GM21529 (cell line): Measurements from ENCODE around the gene FGF13.

ENCODE experiments used
- ATAC-seq: cut with Tn5 transposase; IDR thresholded peaks from one replicate; pipeline ENCODE4 v1.9.1; 2021; ENCODE audit not compliant: unreplicated experiment

The FGF13 gene

GRCh38 chrX:138711399-138712347 is at the start of gene FGF13:
TSS of gene FGF13 (minus strand) at chrX:138711717. CDS start at chrX:138711003, 714 bp downstream.
- ATAC-seq, result no peak

GRCh38 chrX:138759217-138759943 is 47.9 kb upstream of the FGF13 start:
- ATAC-seq, result no peak

- ATAC-seq, result no peak
Observed at GRCh38 chrX:138756234-138756633, 44.7 kb upstream of the FGF13 start.

- no peak for ATAC-seq
Observed at GRCh38 chrX:138754861-138755260, 43.3 kb upstream of the FGF13 start.

- ATAC-seq, result peak; percentile 57
Observed at GRCh38 chrX:138748480-138748879, 37.0 kb upstream of the FGF13 start.

- ATAC-seq, result peak; percentile 73
Observed at GRCh38 chrX:138745196-138745595, 33.7 kb upstream of the FGF13 start.

- ATAC-seq, result no peak
Observed at GRCh38 chrX:138742217-138742616, 30.7 kb upstream of the FGF13 start.

- no peak for ATAC-seq
Observed at GRCh38 chrX:138740341-138740740, 28.8 kb upstream of the FGF13 start.

GRCh38 chrX:138723301-138723700 is 11.8 kb upstream of the FGF13 start:
- ATAC-seq, result no peak

- ATAC-seq, result no peak
Observed at GRCh38 chrX:138719396-138719795, 7.9 kb upstream of the FGF13 start.

GRCh38 chrX:138718941-138719340 is 7.4 kb upstream of the FGF13 start:
- no peak for ATAC-seq

GRCh38 chrX:138710866-138711341 is 613 bp downstream of the FGF13 start:
- ATAC-seq, result no peak

- no peak for ATAC-seq
Observed at GRCh38 chrX:138709886-138710791, 1.4 kb downstream of the FGF13 start.

GRCh38 chrX:138708268-138708667 is 3.2 kb downstream of the FGF13 start:
- no peak for ATAC-seq

GRCh38 chrX:138704596-138704995 is 6.9 kb downstream of the FGF13 start:
- ATAC-seq, result no peak

GRCh38 chrX:138704101-138704500 is 7.4 kb downstream of the FGF13 start:
- no peak for ATAC-seq

- no peak for ATAC-seq
Observed at GRCh38 chrX:138692591-138692990, 18.9 kb downstream of the FGF13 start.

- no peak for ATAC-seq
Observed at GRCh38 chrX:138691186-138691585, 20.3 kb downstream of the FGF13 start.

GRCh38 chrX:138690591-138690990 is 20.9 kb downstream of the FGF13 start:
- no peak for ATAC-seq

- no peak for ATAC-seq
Observed at GRCh38 chrX:138683600-138683999, 27.9 kb downstream of the FGF13 start.

GRCh38 chrX:138669693-138670092 is 41.8 kb downstream of the FGF13 start:
- no peak for ATAC-seq
